HepG2 (cell line): ENCODE results near the gene ACSS2. TPM values are rescaled to one million over a fixed set of nuclear protein-coding genes. Genes with fewer than 3 reads are reported as not detected.

Source experiments
- CEBPB ChIP-seq: IDR thresholded peaks from 2 replicates; pipeline ENCODE4 v1.6.1; 2011; ENCODE audit warnings: low read depth, low read length, improper control_type of control experiment, borderline replicate concordance
- CREB3 ChIP-seq: sonication (generic); formaldehyde crosslinking; IDR thresholded peaks from 2 replicates; pipeline ENCODE4 v1.5.0; 2020; ENCODE audit warnings: missing genetic modification reagents
- EEA1 ChIP-seq: sonication (generic); formaldehyde crosslinking; IDR thresholded peaks from 2 replicates; pipeline ENCODE4 v1.5.1; 2020; ENCODE audit warnings: mild to moderate bottlenecking, missing genetic modification reagents, borderline replicate concordance
- ESRRA ChIP-seq: sonication (generic); formaldehyde crosslinking; IDR thresholded peaks from 2 replicates; pipeline ENCODE4 v1.5.1; 2020; ENCODE audit warnings: mild to moderate bottlenecking, low read depth, missing genetic modification reagents
- FOXM1 ChIP-seq: sonication (generic); formaldehyde crosslinking; IDR thresholded peaks from 2 replicates; pipeline ENCODE4 v1.5.0; 2020; ENCODE audit warnings: missing genetic modification reagents
- GABPA ChIP-seq, 2 experiments: IDR thresholded peaks; 2 replicates each; pipeline ENCODE4 v1.6.1; 2011 to 2016; ENCODE audit warnings: low read depth in 2 of 2, low read length in 1 of 2, missing biosample characterization in 1 of 2, missing genetic modification characterization in 1 of 2
- GATA4 ChIP-seq: sonication (generic); IDR thresholded peaks from 2 replicates; pipeline ENCODE4 v1.6.1; 2016; ENCODE audit warnings: antibody characterized with exemption, low read depth, borderline replicate concordance
- KLF16 ChIP-seq, 2 experiments: sonication (generic) in 1 of 2; formaldehyde crosslinking in 1 of 2; IDR thresholded peaks; 2 replicates each; pipeline versions ENCODE4 v1.6.1 to v1.8.0; 2016 to 2023; ENCODE audit warnings: missing genetic modification reagents in 2 of 2, missing compliant biosample characterization in 1 of 2
- MAX ChIP-seq: IDR thresholded peaks from 2 replicates; pipeline ENCODE4 v1.6.1; 2012; ENCODE audit warnings: inconsistent platforms
- MXD1 ChIP-seq: sonication (generic); formaldehyde crosslinking; IDR thresholded peaks from 2 replicates; pipeline ENCODE4 v1.4.0; 2020; ENCODE audit warnings: mild to moderate bottlenecking, missing genetic modification reagents
- NAIF1 ChIP-seq: sonication (generic); formaldehyde crosslinking; IDR thresholded peaks from 2 replicates; pipeline ENCODE4 v1.5.0; 2020; ENCODE audit warnings: mild to moderate bottlenecking, missing genetic modification reagents, borderline replicate concordance
- RFXAP ChIP-seq: sonication (generic); formaldehyde crosslinking; IDR thresholded peaks from 2 replicates; pipeline ENCODE4 v1.4.0; 2020; ENCODE audit warnings: missing genetic modification reagents, borderline replicate concordance
- THYN1 ChIP-seq: sonication (generic); formaldehyde crosslinking; IDR thresholded peaks from 2 replicates; pipeline ENCODE4 v1.8.1; 2023; ENCODE audit warnings: low read depth, mild to moderate bottlenecking, moderate library complexity, missing genetic modification reagents, borderline replicate concordance
- TIGD3 ChIP-seq: sonication (generic); formaldehyde crosslinking; IDR thresholded peaks from 2 replicates; pipeline ENCODE4 v1.5.1; 2020; ENCODE audit warnings: mild to moderate bottlenecking, missing genetic modification reagents, borderline replicate concordance
- TRAFD1 ChIP-seq: sonication (generic); formaldehyde crosslinking; IDR thresholded peaks from 2 replicates; pipeline ENCODE4 v1.5.1; 2020; ENCODE audit warnings: missing genetic modification reagents, mild to moderate bottlenecking, borderline replicate concordance
- ZFP36L1 ChIP-seq: sonication (generic); formaldehyde crosslinking; IDR thresholded peaks from 2 replicates; pipeline ENCODE4 v1.8.0; 2022; ENCODE audit warnings: mild to moderate bottlenecking, missing genetic modification reagents, moderate library complexity
- ZMAT5 ChIP-seq: sonication (generic); formaldehyde crosslinking; IDR thresholded peaks from 2 replicates; pipeline ENCODE4 v1.5.0; 2020; ENCODE audit warnings: mild to moderate bottlenecking, low read depth, missing genetic modification reagents, borderline replicate concordance
- ZMYM2 ChIP-seq: sonication (generic); formaldehyde crosslinking; IDR thresholded peaks from 2 replicates; pipeline ENCODE4 v1.8.0; 2022; ENCODE audit warnings: mild to moderate bottlenecking, missing genetic modification reagents
- ZNF143 ChIP-seq: sonication (generic); formaldehyde crosslinking; IDR thresholded peaks from 2 replicates; pipeline ENCODE4 v1.4.0; 2020; ENCODE audit warnings: missing genetic modification reagents
- ZNF343 ChIP-seq: sonication (generic); formaldehyde crosslinking; IDR thresholded peaks from 2 replicates; pipeline ENCODE4 v1.4.0; 2020; ENCODE audit warnings: mild to moderate bottlenecking, missing genetic modification reagents
- ZNF432 ChIP-seq: sonication (generic); formaldehyde crosslinking; IDR thresholded peaks from 2 replicates; pipeline ENCODE4 v1.5.0; 2020; ENCODE audit warnings: missing genetic modification reagents, mild to moderate bottlenecking, borderline replicate concordance
- ZNF557 ChIP-seq: sonication (generic); formaldehyde crosslinking; IDR thresholded peaks from 2 replicates; pipeline ENCODE4 v1.4.0; 2020; ENCODE audit warnings: missing genetic modification reagents
- ZNF616 ChIP-seq: sonication (generic); formaldehyde crosslinking; IDR thresholded peaks from 2 replicates; pipeline ENCODE4 v1.5.0; 2020; ENCODE audit warnings: low read depth, mild to moderate bottlenecking, missing genetic modification reagents
- ZNF780A ChIP-seq: sonication (generic); formaldehyde crosslinking; IDR thresholded peaks from 2 replicates; pipeline ENCODE4 v1.8.0; 2022; ENCODE audit warnings: mild to moderate bottlenecking, missing genetic modification reagents, moderate library complexity
- ZNF841 ChIP-seq: sonication (generic); formaldehyde crosslinking; IDR thresholded peaks from 2 replicates; pipeline ENCODE4 v1.8.1; 2023; ENCODE audit warnings: missing genetic modification reagents, borderline replicate concordance
- polyA plus RNA-seq, 8 experiments: library from polyadenylated mRNA; depleted of rRNA in 3 of 8; stranded (reverse) in 7 of 8; unstranded in 1 of 8; fragments of >200 nt; fragmentation: Illumina TruSeq in 4 of 8; extraction: Trizol in 4 of 8; gene quantifications; 2 replicates each; pipeline versions ENCODE4 v1.2.1 to v1.2.3, GENCODE V29; 2011 to 2016; ENCODE audit warnings: low read depth in 4 of 8, missing spikeins in 1 of 8, mixed read lengths in 1 of 8; ENCODE audit not compliant: insufficient read depth in 1 of 8
- total RNA-seq, 5 experiments: library from RNA; depleted of rRNA; stranded (reverse); fragments of >200 nt; fragmentation: Illumina TruSeq; extraction: Trizol; gene quantifications; 2 replicates each; pipeline ENCODE4 v1.2.3, GENCODE V29; 2016; ENCODE audit warnings: low read depth in 1 of 5

The ACSS2 gene
- total and polyA plus RNA-seq, 2 of the 13 experiments (the other 11 are each of a cell fraction or from before 2014, with no cell fraction given) = 72.8 to 89.7 TPM

GRCh38 chr20:34872622-34873224, 3.7 kb upstream of the ACSS2 start, which contains the start of gene GGT7 (continued):
- TF ChIP-seq MXD1 (CRISPR knock-in tag) = peak; percentile 93
- peak; percentile 98 for TF ChIP-seq EEA1 (CRISPR knock-in tag)
- TF ChIP-seq CREB3 (CRISPR knock-in tag) = no peak
- TF ChIP-seq ZNF557 = no peak
- TF ChIP-seq NAIF1 (CRISPR knock-in tag) = no peak
- TF ChIP-seq ZMYM2 (CRISPR knock-in tag) = 0 out of 2 replicates have a peak, but pooled peaks have one; percentile 48
- TF ChIP-seq ZNF616 (CRISPR knock-in tag) = peak; percentile 73
- TF ChIP-seq ESRRA (CRISPR knock-in tag) = peak; percentile 80; the same call in 1 of the 2 replicates
- TF ChIP-seq KLF16 (CRISPR knock-in tag; IDR thresholded peaks at IDR 0.05) = peak in 1 of 2 experiments; percentile 99; a peak in 2 of 4 replicates
- TF ChIP-seq GATA4 = peak; percentile 52; the same call in 1 of the 2 replicates
- peak; percentile 68 for TF ChIP-seq GABPA (IDR thresholded peaks at IDR 0.05; ENCODE audit: low read depth, low read length)
- peak; percentile 83 for TF ChIP-seq GABPA (CRISPR knock-in tag; IDR thresholded peaks at IDR 0.05; ENCODE audit: low read depth)
- TF ChIP-seq TIGD3 (CRISPR knock-in tag) = 0 out of 2 replicates have a peak, but pooled peaks have one; percentile 76
- no peak for TF ChIP-seq ZMAT5 (CRISPR knock-in tag)
- TF ChIP-seq FOXM1 (CRISPR knock-in tag) = no peak
- TF ChIP-seq THYN1 = no peak
- peak; percentile 62; the same call in 1 of the 2 replicates for TF ChIP-seq RFXAP (CRISPR knock-in tag)
- peak; percentile 93; the same call in 1 of the 2 replicates for TF ChIP-seq ZNF343 (CRISPR knock-in tag)
- TF ChIP-seq ZNF143 = no peak
- no peak for TF ChIP-seq CEBPB
- no peak for TF ChIP-seq ZNF780A (CRISPR knock-in tag)
- peak; percentile 87 for TF ChIP-seq ZNF432 (CRISPR knock-in tag)
- TF ChIP-seq ZFP36L1 (CRISPR knock-in tag) = peak; percentile 79; the same call in 1 of the 2 replicates
- TF ChIP-seq TRAFD1 (CRISPR knock-in tag) = peak; percentile 87; the same call in 1 of the 2 replicates
- peak; percentile 88 for TF ChIP-seq MAX
- TF ChIP-seq ZNF841 = no peak
